Smooth muscle cell of the brain vasculature (primary cell): ENCODE measurements around the gene FJX1.

Source experiments
- DNase-seq: peaks from one replicate; pipeline ENCODE4 v3.0.0-alpha.2; 2012; ENCODE audit warnings: low read depth, low spot score

The FJX1 gene

GRCh38 chr11:35617687-35618496 is at the start of gene FJX1:
Gene FJX1 (plus strand): TSS chr11:35618460. CDS start chr11:35618637, 177 bp downstream.
- no peak for DNase-seq

GRCh38 chr11:35571696-35572095 is 46.6 kb upstream of the FJX1 start:
- no peak for DNase-seq

GRCh38 chr11:35579557-35580396 is 38.5 kb upstream of the FJX1 start:
- DNase-seq, result peak; percentile 82

- no peak for DNase-seq
Measured at GRCh38 chr11:35580397-35580781, 37.9 kb upstream of the FJX1 start.

- no peak for DNase-seq
Measured at GRCh38 chr11:35582033-35582432, 36.2 kb upstream of the FJX1 start.

GRCh38 chr11:35583126-35583525 is 35.1 kb upstream of the FJX1 start:
- peak; percentile 70 for DNase-seq

- no peak for DNase-seq
Measured at GRCh38 chr11:35583843-35584242, 34.4 kb upstream of the FJX1 start.

GRCh38 chr11:35584321-35584720 is 33.9 kb upstream of the FJX1 start:
- no peak for DNase-seq

- no peak for DNase-seq
Measured at GRCh38 chr11:35585416-35585815, 32.8 kb upstream of the FJX1 start.

- DNase-seq, result no peak
Measured at GRCh38 chr11:35586222-35586621, 32.0 kb upstream of the FJX1 start.

GRCh38 chr11:35587972-35588371 is 30.3 kb upstream of the FJX1 start:
- no peak for DNase-seq

- DNase-seq, result no peak
Measured at GRCh38 chr11:35588627-35589026, 29.6 kb upstream of the FJX1 start.

- DNase-seq, result no peak
Measured at GRCh38 chr11:35589281-35589680, 29.0 kb upstream of the FJX1 start.

GRCh38 chr11:35590412-35590811 is 27.8 kb upstream of the FJX1 start:
- DNase-seq, result no peak

GRCh38 chr11:35593143-35593542 is 25.1 kb upstream of the FJX1 start:
- no peak for DNase-seq

GRCh38 chr11:35594680-35595079 is 23.6 kb upstream of the FJX1 start:
- no peak for DNase-seq

- no peak for DNase-seq
Measured at GRCh38 chr11:35598254-35599125, 19.8 kb upstream of the FJX1 start.

GRCh38 chr11:35600331-35600838 is 17.9 kb upstream of the FJX1 start:
- no peak for DNase-seq

- no peak for DNase-seq
Measured at GRCh38 chr11:35602160-35602793, 16.0 kb upstream of the FJX1 start.

GRCh38 chr11:35602979-35603378 is 15.3 kb upstream of the FJX1 start:
- DNase-seq, result no peak

- no peak for DNase-seq
Measured at GRCh38 chr11:35605706-35606105, 12.6 kb upstream of the FJX1 start.
